Ovary (tissue), 3 donors: ENCODE results near the gene PITPNM3.

Source experiments
- CTCF ChIP-seq, 3 donors: fragments of 450-650 bp in 2 of 3; fragments of 200-600 bp in 1 of 3; IDR thresholded peaks; one replicate each; pipeline versions ENCODE4 v1.5.1 to v1.8.0; 2016 to 2022; ENCODE audit warnings: antibody characterized with exemption in 3 of 3, mild to moderate bottlenecking in 1 of 3
- EP300 ChIP-seq: sonication (generic); formaldehyde crosslinking; IDR thresholded peaks from one replicate; pipeline ENCODE4 v1.6.1; 2017; ENCODE audit warnings: antibody characterized with exemption
- POLR2A ChIP-seq: fragments of 450-650 bp; IDR thresholded peaks from one replicate; pipeline ENCODE4 v1.6.1; 2017; ENCODE audit warnings: antibody characterized with exemption, mild to moderate bottlenecking, moderate library complexity
- donor health status: DM: no; HTN: no; CAD: no.

- TF ChIP-seq CTCF (IDR thresholded peaks at IDR 0.05) = no peak
- TF ChIP-seq POLR2A = no peak
- TF ChIP-seq EP300 = no peak
Measured at GRCh38 chr17:6545291-6545690, 11.1 kb downstream of the PITPNM3 start.
